K562 (cell line): ENCODE results near the gene APOL4. TPM values are rescaled to one million over a fixed set of nuclear protein-coding genes. Genes with fewer than 3 reads are reported as not detected.

Experiments used
- ATAC-seq: fragments of 200-7000 bp; cut with Tn5 transposase; 3 replicates; pipeline ENCODE4 v1.9.1; 2020; ENCODE audit warnings: moderate library complexity
- BruUV-seq: library from RNA; stranded (reverse); fragments of 400-500 nt; replicated peaks from 2 replicates; lab custom pipeline; 2021; lab: Mats Ljungman, UMichigan
- CTCF ChIA-PET: fragments of 300-600 bp; formaldehyde crosslinking; extraction: SDS; loops from one replicate; lab custom pipeline; 2021; ENCODE audit warnings: low intra/inter-chr PET ratio; lab: Yijun Ruan, JAX
- POLR2A ChIA-PET: fragments of 300-600, 350-650 bp; sonication (Branson Sonifier 250); formaldehyde crosslinking; extraction: SDS; loops from one replicate; lab custom pipeline; 2021; ENCODE audit warnings: antibody characterized with exemption, inconsistent platforms; lab: Yijun Ruan, JAX
- DNase-seq, 4 experiments: peaks; one replicate each; pipeline versions ENCODE4 v3.0.0 to v3.0.0-alpha.2; 2011 to 2018; ENCODE audit warnings: low spot score in 3 of 4, mixed read lengths in 3 of 4; ENCODE audit errors: extremely low read depth in 1 of 4
- FAIRE-seq: peaks from 2 replicates; lab custom pipeline; 2011; peaks lifted over from hg19 to GRCh38; lab: Jason Lieb, UNC
- H2AFZ ChIP-seq: 2 replicates; pipeline ENCODE4 v1.6.0; 2011; ENCODE audit warnings: low read depth, low read length, control low read depth, inconsistent platforms
- H3K27ac ChIP-seq: fragments of 200-600 bp; 3 replicates; pipeline ENCODE4 v1.8.0; 2011; ENCODE audit warnings: low read depth, mild to moderate bottlenecking, control low read depth, inconsistent platforms, low read length, moderate library complexity, mixed read lengths; ENCODE audit errors: extremely low read depth
- H3K27me3 ChIP-seq, 2 experiments: fragments of 300-600 bp in 1 of 2; 2 replicates in 1 of 2; 3 replicates in 1 of 2; pipeline versions ENCODE4 v1.6.0 to v1.8.0; 2011; ENCODE audit warnings: inconsistent platforms in 2 of 2, low read length in 2 of 2, mild to moderate bottlenecking in 1 of 2, mixed read lengths in 1 of 2, moderate library complexity in 1 of 2; ENCODE audit not compliant: control insufficient read depth in 2 of 2, insufficient read depth in 2 of 2
- H3K36me3 ChIP-seq: fragments of 300-600 bp; 3 replicates; pipeline ENCODE4 v1.8.0; 2011; ENCODE audit warnings: mild to moderate bottlenecking, low read length, inconsistent platforms; ENCODE audit not compliant: control insufficient read depth, insufficient read depth
- H3K4me1 ChIP-seq, 2 experiments: fragments of 200-600 bp in 1 of 2; replicated peaks in 1 of 2; 2 replicates in 1 of 2; 3 replicates in 1 of 2; pipeline versions ENCODE4 v1.5.1 to v1.8.0; 2011; ENCODE audit warnings: inconsistent platforms in 2 of 2, low read length in 2 of 2, mild to moderate bottlenecking in 1 of 2, mixed read lengths in 1 of 2, moderate library complexity in 1 of 2; ENCODE audit not compliant: control insufficient read depth in 2 of 2, insufficient read depth in 2 of 2
- H3K4me2 ChIP-seq: 2 replicates; pipeline ENCODE4 v1.6.1; 2011; ENCODE audit warnings: low read length, control low read depth, inconsistent platforms, mixed read lengths; ENCODE audit not compliant: insufficient read depth
- H3K4me3 ChIP-seq: fragments of 200-600 bp; sonication (generic), shearing (Covaris generic); 2 replicates; pipeline ENCODE4 v1.5.1; 2016; ENCODE audit warnings: control low read depth, inconsistent platforms
- H3K79me2 ChIP-seq: fragments of 200-600 bp; 3 replicates; pipeline ENCODE4 v1.8.0; 2011; ENCODE audit warnings: low read length, inconsistent platforms; ENCODE audit not compliant: control insufficient read depth, insufficient read depth
- H3K9ac ChIP-seq, 2 experiments: 2 replicates each; pipeline versions ENCODE4 v1.6.0 to v1.6.1; 2011; ENCODE audit warnings: low read depth in 2 of 2, low read length in 2 of 2, control low read depth in 1 of 2, inconsistent platforms in 1 of 2, mild to moderate bottlenecking in 1 of 2, mixed read lengths in 1 of 2; ENCODE audit not compliant: insufficient read depth in 1 of 2
- H3K9me1 ChIP-seq: one replicate; pipeline ENCODE4 v1.6.0; 2011; ENCODE audit warnings: inconsistent platforms, mild to moderate bottlenecking, low read length, moderate library complexity; ENCODE audit not compliant: control insufficient read depth, insufficient read depth
- H3K9me3 ChIP-seq: replicated peaks from 2 replicates; pipeline ENCODE4 v1.5.1; 2011; ENCODE audit warnings: low read depth, low read length, inconsistent platforms; ENCODE audit not compliant: control insufficient read depth, insufficient read depth
- H4K20me1 ChIP-seq: replicated peaks from 2 replicates; pipeline ENCODE4 v1.6.1; 2011; ENCODE audit warnings: low read length, inconsistent platforms, mixed read lengths; ENCODE audit not compliant: control insufficient read depth, insufficient read depth
- CBFA2T2 ChIP-seq: fragments of 450-650 bp; conservative IDR thresholded peaks from 2 replicates; pipeline ENCODE4 v1.6.1; 2017; ENCODE audit warnings: mild to moderate bottlenecking
- DMBX1 ChIP-seq: fragments of 250-450 bp; sonication (Bioruptor Pico); IDR thresholded peaks from 2 replicates; pipeline ENCODE4 v1.8.0; 2022; ENCODE audit warnings: inconsistent platforms, mild to moderate bottlenecking, moderate library complexity, borderline replicate concordance
- PCBP1 ChIP-seq: fragments of 200-400 bp; formaldehyde crosslinking; IDR thresholded peaks from 2 replicates; pipeline ENCODE4 v1.6.1; 2018; ENCODE audit warnings: mild to moderate bottlenecking, low read depth, low read length; ENCODE audit not compliant: poor library complexity, severe bottlenecking
- RBM25 ChIP-seq: fragments of 200-400 bp; formaldehyde crosslinking; IDR thresholded peaks from 2 replicates; pipeline ENCODE4 v1.6.1; 2018; ENCODE audit warnings: low read length, low read depth, moderate library complexity; ENCODE audit not compliant: severe bottlenecking
- RCOR1 ChIP-seq, 2 experiments: IDR thresholded peaks; 2 replicates each; pipeline ENCODE4 v1.6.1; 2012; ENCODE audit warnings: low read depth in 2 of 2, low read length in 2 of 2, borderline replicate concordance in 1 of 2, improper control_type of control experiment in 1 of 2
- ZFP36 ChIP-seq: fragments of 150-350 bp; IDR thresholded peaks from 2 replicates; pipeline ENCODE4 v1.6.1; 2018; ENCODE audit warnings: low read length, low read depth; ENCODE audit not compliant: partially characterized antibody
- WGBS: fragments of 100-300 bp; shearing (Covaris generic); methylation state at CpG from one replicate; pipeline ENCODE4 v1.1.6; 2016; ENCODE audit warnings: low coverage, mixed read lengths; ENCODE audit not compliant: insufficient coverage; ENCODE audit errors: missing lambda C conversion rate; 5-methylcytosine and 5-hydroxymethylcytosine counted together
- in situ Hi-C: fragments of 300-500 bp; cut with MboI; formaldehyde crosslinking; loops from 4 replicates; pipeline ENCODE4 v1.15.0; 2018; ENCODE audit warnings: inconsistent platforms, mixed read lengths
- intact Hi-C: fragments of 100-400 bp; cut with micrococcal nuclease; formaldehyde crosslinking; loops from 2 replicates; pipeline ENCODE4 v1.14.2; 2022
- polyA plus RNA-seq, 8 experiments: library from polyadenylated mRNA; depleted of rRNA in 4 of 8; stranded (reverse) in 5 of 8; unstranded in 3 of 8; fragments of >200 nt; fragmentation: Nextera tagmentation in 2 of 8; fragmentation: Illumina TruSeq in 1 of 8; extraction: Ambion mirVana in 2 of 8; extraction: Trizol in 1 of 8; gene quantifications; 2 replicates each; pipeline versions ENCODE4 v1.2.1 to v1.2.3, GENCODE V29; 2011 to 2014; ENCODE audit warnings: inconsistent platforms in 1 of 8, missing spikeins in 1 of 8
- total RNA-seq, 7 experiments: library from RNA; depleted of rRNA in 6 of 7; stranded (reverse); fragments of >200 nt in 6 of 7; fragmentation: Illumina TruSeq in 2 of 7; extraction: Trizol in 2 of 7; gene quantifications; 2 replicates each; pipeline versions ENCODE4 v1.2.1 to v1.2.3, GENCODE V29; 2011 to 2021; ENCODE audit warnings: low replicate concordance in 1 of 7
- TF ChIP-seq, protein P1 (sequence below), 2 experiments: fragments of 450-650 bp; formaldehyde crosslinking in 1 of 2; IDR thresholded peaks; 2 replicates each; pipeline versions ENCODE4 v1.4.0 to v1.6.1; 2014 to 2020; ENCODE audit warnings: mild to moderate bottlenecking in 2 of 2, borderline replicate concordance in 1 of 2, low read depth in 1 of 2
- TF ChIP-seq, protein P2 (sequence below), 3 experiments: IDR thresholded peaks in 2 of 3; conservative IDR thresholded peaks in 1 of 3; 2 replicates each; pipeline ENCODE4 v1.5.1; 2011 to 2012; ENCODE audit warnings: low read length in 3 of 3, mild to moderate bottlenecking in 3 of 3, control low read depth in 2 of 3, improper control_type of control experiment in 1 of 3, inconsistent platforms in 1 of 3, low read depth in 1 of 3, mixed read lengths in 1 of 3, moderate library complexity in 1 of 3; ENCODE audit not compliant: insufficient read depth in 2 of 3
- TF ChIP-seq, protein P3 (sequence below), 2 experiments: fragments of 250-450 bp in 1 of 2; fragments of 450-650 bp in 1 of 2; sonication (Bioruptor Pico) in 1 of 2; IDR thresholded peaks; 2 replicates each; pipeline versions ENCODE4 v1.6.1 to v1.8.0; 2016 to 2021; ENCODE audit warnings: mild to moderate bottlenecking in 2 of 2, moderate library complexity in 2 of 2, missing compliant biosample characterization in 1 of 2, missing genetic modification characterization in 1 of 2

The APOL4 gene
- total and polyA plus RNA-seq, 9 of the 15 experiments (the other 6 are each of a cell fraction or from before 2014, with no cell fraction given): 6.5 to 15.0 (median 9.8) TPM

DNA sequence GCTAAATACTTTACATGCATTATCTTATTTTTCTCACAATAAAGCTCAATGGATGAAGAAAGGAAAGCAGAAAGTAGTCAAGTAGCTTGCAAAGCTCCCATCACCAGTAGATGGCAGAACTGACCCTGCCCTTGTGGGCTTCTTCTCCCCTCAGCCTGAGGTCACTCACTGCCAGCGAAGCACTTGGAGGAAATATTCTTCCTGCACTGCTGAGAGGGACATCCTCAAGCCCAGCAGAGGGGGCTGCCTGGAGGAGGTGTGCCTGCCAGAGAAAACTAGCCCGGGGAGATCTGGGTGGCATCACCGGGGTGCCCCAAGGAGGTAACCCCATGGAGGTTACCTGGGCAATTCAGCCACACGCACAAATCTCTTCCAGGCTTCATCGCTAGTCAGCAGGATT lies 6.6 kb downstream of the APOL4 start:
- peak; percentile 96 for FAIRE-seq
- peaks cover 31% of the 10 kb centered on the region; the same call in 1 of the 3 replicates for H3K36me3 ChIP-seq
- no peak overlapping the region for H3K4me3 ChIP-seq
- intact Hi-C loops: loop anchor here (2.0 kb wide), 1 partner anchor 92 kb away; no protein-coding TSS in a partner anchor
- H3K9ac ChIP-seq: no peak overlapping the region
- POLR2A ChIA-PET: interaction anchor here (1.0 kb wide), 1 partner anchor 91 kb away, joined by 3 read pairs; no protein-coding TSS in a partner anchor
- in situ Hi-C loops: no loop called here
- H3K9me1 ChIP-seq: no peaks in the 10 kb centered on the region
- no peaks in the 10 kb centered on the region for H3K27me3 ChIP-seq
- H3K4me1 ChIP-seq: peaks cover 21 to 27% of the 10 kb centered on the region in 2 experiments; a peak in 4 of 5 replicates
- no peak overlapping the region for H3K4me2 ChIP-seq
- no peaks in the 10 kb centered on the region for H4K20me1 ChIP-seq
- H3K27ac ChIP-seq: no peak overlapping the region
- CTCF ChIA-PET: interaction anchor here (1.7 kb wide), 1 partner anchor 27 kb away, joined by 6 read pairs; no protein-coding TSS in a partner anchor
- DNase-seq: peak in 2 of 4 experiments; percentile 20 to 56
- H3K79me2 ChIP-seq: peaks cover 1% of the 10 kb centered on the region; the same call in 2 of the 3 replicates
- ATAC-seq: peak; percentile 72
- BruUV-seq: no TSS peak
- no peaks in the 10 kb centered on the region for H3K9me3 ChIP-seq
- H2AFZ ChIP-seq: no peak overlapping the region
- WGBS: 72% methylated on average over 4 of the region's 5 CpGs
- no peak for TF ChIP-seq DMBX1 (CRISPR knock-in tag)
- no peak for TF ChIP-seq CBFA2T2
- TF ChIP-seq, protein P1, sequence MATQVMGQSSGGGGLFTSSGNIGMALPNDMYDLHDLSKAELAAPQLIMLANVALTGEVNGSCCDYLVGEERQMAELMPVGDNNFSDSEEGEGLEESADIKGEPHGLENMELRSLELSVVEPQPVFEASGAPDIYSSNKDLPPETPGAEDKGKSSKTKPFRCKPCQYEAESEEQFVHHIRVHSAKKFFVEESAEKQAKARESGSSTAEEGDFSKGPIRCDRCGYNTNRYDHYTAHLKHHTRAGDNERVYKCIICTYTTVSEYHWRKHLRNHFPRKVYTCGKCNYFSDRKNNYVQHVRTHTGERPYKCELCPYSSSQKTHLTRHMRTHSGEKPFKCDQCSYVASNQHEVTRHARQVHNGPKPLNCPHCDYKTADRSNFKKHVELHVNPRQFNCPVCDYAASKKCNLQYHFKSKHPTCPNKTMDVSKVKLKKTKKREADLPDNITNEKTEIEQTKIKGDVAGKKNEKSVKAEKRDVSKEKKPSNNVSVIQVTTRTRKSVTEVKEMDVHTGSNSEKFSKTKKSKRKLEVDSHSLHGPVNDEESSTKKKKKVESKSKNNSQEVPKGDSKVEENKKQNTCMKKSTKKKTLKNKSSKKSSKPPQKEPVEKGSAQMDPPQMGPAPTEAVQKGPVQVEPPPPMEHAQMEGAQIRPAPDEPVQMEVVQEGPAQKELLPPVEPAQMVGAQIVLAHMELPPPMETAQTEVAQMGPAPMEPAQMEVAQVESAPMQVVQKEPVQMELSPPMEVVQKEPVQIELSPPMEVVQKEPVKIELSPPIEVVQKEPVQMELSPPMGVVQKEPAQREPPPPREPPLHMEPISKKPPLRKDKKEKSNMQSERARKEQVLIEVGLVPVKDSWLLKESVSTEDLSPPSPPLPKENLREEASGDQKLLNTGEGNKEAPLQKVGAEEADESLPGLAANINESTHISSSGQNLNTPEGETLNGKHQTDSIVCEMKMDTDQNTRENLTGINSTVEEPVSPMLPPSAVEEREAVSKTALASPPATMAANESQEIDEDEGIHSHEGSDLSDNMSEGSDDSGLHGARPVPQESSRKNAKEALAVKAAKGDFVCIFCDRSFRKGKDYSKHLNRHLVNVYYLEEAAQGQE (IDR thresholded peaks at IDR 0.05; ENCODE audit: borderline replicate concordance): peak; percentile 59
- TF ChIP-seq, protein P1 (CRISPR knock-in tag; IDR thresholded peaks at IDR 0.05; ENCODE audit: low read depth): no peak
- peak; percentile 94 for TF ChIP-seq ZFP36
- TF ChIP-seq, protein P2, sequence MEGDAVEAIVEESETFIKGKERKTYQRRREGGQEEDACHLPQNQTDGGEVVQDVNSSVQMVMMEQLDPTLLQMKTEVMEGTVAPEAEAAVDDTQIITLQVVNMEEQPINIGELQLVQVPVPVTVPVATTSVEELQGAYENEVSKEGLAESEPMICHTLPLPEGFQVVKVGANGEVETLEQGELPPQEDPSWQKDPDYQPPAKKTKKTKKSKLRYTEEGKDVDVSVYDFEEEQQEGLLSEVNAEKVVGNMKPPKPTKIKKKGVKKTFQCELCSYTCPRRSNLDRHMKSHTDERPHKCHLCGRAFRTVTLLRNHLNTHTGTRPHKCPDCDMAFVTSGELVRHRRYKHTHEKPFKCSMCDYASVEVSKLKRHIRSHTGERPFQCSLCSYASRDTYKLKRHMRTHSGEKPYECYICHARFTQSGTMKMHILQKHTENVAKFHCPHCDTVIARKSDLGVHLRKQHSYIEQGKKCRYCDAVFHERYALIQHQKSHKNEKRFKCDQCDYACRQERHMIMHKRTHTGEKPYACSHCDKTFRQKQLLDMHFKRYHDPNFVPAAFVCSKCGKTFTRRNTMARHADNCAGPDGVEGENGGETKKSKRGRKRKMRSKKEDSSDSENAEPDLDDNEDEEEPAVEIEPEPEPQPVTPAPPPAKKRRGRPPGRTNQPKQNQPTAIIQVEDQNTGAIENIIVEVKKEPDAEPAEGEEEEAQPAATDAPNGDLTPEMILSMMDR (IDR thresholded peaks at IDR 0.05 in 2 of 3, conservative IDR thresholded peaks at IDR 0.05 in 1 of 3; ENCODE audit: insufficient read depth in 2 of 3, low read depth in 1 of 3, low read length in 3 of 3): peak; percentile 60 to 73 (median 60)
- TF ChIP-seq PCBP1: no peak
- no peak for TF ChIP-seq RCOR1 (IDR thresholded peaks at IDR 0.05; ENCODE audit: borderline replicate concordance in 1 of 2, low read depth in 2 of 2, low read length in 2 of 2)
- TF ChIP-seq, protein P3, sequence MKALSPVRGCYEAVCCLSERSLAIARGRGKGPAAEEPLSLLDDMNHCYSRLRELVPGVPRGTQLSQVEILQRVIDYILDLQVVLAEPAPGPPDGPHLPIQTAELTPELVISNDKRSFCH (CRISPR knock-in tag; IDR thresholded peaks at IDR 0.05): no peak
- TF ChIP-seq, protein P3 (tag; IDR thresholded peaks at IDR 0.05): no peak
- peak; percentile 44 for TF ChIP-seq RBM25
